ENCODE measurements around the gene CSNK1E. TPM values are rescaled to one million over a fixed set of nuclear protein-coding genes. Genes with fewer than 3 reads are reported as not detected.
"Not testable (repeated sequence)": the region's sequence is repeated elsewhere in the genome, so short reads cannot be mapped to it uniquely, and the experiment has no call there.

Gene CSNK1E
- total RNA-seq, 6 experiments from 2014 or later: 19.9 to 41.8 (median 27.4) TPM

DNA sequence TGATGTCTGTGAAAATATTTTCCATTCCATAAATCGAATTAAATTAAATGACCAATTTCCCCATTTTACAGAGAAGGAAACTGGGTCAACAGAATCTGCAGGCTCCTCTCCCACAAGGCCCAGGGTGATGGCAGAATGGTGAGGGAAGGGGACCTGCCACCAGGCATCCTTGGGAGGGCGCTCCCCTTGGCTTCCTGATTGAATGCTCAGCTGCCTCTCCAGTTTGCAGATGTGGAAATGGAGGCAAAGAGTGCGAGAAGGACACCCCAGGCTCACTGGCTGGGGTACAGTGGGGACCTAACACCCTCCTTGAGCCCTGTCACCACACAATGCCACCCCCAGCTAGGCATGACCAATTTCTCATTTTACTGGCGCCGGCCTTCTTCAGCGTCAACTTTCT is 28.5 kb upstream of the CSNK1E start:
- Histone ChIP-seq H3K4me3 (no peak overlapping the region), H3K4me1 (no peaks in the 10 kb centered on the region), H3K36me3 (no peaks in the 10 kb centered on the region), H3K27ac (no peak overlapping the region), H3K9me3 (no peaks in the 10 kb centered on the region), H3K27me3 (no peaks in the 10 kb centered on the region)
- ATAC-seq (no peak), DNase-seq (peak in 2 of 3 donors; percentile 17 to 38)
- TF ChIP-seq, protein P1, sequence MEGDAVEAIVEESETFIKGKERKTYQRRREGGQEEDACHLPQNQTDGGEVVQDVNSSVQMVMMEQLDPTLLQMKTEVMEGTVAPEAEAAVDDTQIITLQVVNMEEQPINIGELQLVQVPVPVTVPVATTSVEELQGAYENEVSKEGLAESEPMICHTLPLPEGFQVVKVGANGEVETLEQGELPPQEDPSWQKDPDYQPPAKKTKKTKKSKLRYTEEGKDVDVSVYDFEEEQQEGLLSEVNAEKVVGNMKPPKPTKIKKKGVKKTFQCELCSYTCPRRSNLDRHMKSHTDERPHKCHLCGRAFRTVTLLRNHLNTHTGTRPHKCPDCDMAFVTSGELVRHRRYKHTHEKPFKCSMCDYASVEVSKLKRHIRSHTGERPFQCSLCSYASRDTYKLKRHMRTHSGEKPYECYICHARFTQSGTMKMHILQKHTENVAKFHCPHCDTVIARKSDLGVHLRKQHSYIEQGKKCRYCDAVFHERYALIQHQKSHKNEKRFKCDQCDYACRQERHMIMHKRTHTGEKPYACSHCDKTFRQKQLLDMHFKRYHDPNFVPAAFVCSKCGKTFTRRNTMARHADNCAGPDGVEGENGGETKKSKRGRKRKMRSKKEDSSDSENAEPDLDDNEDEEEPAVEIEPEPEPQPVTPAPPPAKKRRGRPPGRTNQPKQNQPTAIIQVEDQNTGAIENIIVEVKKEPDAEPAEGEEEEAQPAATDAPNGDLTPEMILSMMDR (IDR thresholded peaks at IDR 0.05): no peak
- no peak for TF ChIP-seq POLR2A (IDR thresholded peaks at IDR 0.05)
- 90% methylated on average over 5 of the region's 6 CpGs for WGBS (ENCODE audit: insufficient coverage, low coverage, low lambda C conversion rate, missing lambda C conversion rate)
- intact Hi-C loops (cut with DNase I): loop anchor here (10.0 kb wide), 2 partner anchors 81 to 281 kb away; no protein-coding TSS in a partner anchor

GRCh38 chr22:38339893-38340292 is 22.7 kb upstream of the CSNK1E start:
- not testable (repeated sequence) for H3K9me3 ChIP-seq, H3K36me3 ChIP-seq, H3K27me3 ChIP-seq, H3K4me3 ChIP-seq, ATAC-seq, H3K4me1 ChIP-seq, H3K27ac ChIP-seq
- whole genome bisulfite sequencing (ENCODE audit: insufficient coverage, low coverage, low lambda C conversion rate, missing lambda C conversion rate): 81% methylated on average over 4 of the region's 6 CpGs
- intact Hi-C loops (cut with DNase I): loop anchor here (10.0 kb wide), 2 partner anchors 75 to 275 kb away; no protein-coding TSS in a partner anchor
- peak in 1 of 3 donors; percentile 2 for DNase-seq

DNA sequence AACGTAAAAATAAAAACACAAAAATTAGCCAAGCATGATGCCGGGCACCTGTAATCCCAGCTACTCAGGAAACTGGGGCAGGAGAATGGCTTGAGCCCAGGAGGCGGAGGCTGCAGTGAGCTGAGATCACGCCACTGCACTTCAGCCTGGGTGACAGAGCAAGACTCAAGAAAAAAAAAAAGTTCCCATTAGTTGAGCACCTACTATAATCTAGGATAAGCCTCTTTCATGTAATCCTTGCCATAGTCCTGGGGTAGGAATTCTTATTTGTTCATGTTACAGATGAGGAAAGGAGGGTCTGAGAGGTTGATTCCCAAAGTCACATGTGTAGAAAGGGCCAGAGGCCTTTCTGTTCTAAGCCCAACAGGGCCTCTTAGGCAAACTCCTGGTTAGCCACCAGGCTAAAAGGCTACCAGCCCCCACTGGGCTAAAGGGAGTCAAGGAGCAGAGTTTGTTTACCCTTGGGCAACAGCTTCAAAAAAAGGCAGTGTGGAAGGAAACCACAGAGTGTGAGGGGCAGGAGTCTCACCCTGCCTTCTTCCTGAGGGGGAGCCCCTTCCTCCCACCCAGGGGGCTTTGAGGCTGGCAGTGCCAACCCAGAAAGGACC is 21.6 kb upstream of the CSNK1E start:
- TF ChIP-seq, protein P1 (IDR thresholded peaks at IDR 0.05): no peak
- no peak for TF ChIP-seq POLR2A (IDR thresholded peaks at IDR 0.05)
- Histone ChIP-seq H3K4me3 (no peak overlapping the region), H3K27ac (no peak overlapping the region), H3K4me1 (no peaks in the 10 kb centered on the region), H3K36me3 (no peaks in the 10 kb centered on the region), H3K27me3 (no peaks in the 10 kb centered on the region), H3K9me3 (no peaks in the 10 kb centered on the region)
- ATAC-seq: no peak
- WGBS (ENCODE audit: insufficient coverage, low coverage, low lambda C conversion rate, missing lambda C conversion rate): 93% methylated on average over 3 of the region's 4 CpGs
- intact Hi-C loops (cut with DNase I): no loop called here
- DNase-seq: peak in 2 of 3 donors; percentile 1 to 16

- WGBS (ENCODE audit: insufficient coverage, low coverage, low lambda C conversion rate, missing lambda C conversion rate): 42% methylated on average over 9 of the region's 9 CpGs
- DNase-seq (no peak), ATAC-seq (no peak)
- Histone ChIP-seq H3K27ac (no peak overlapping the region), H3K4me1 (no peaks in the 10 kb centered on the region), H3K4me3 (no peak overlapping the region), H3K36me3 (no peaks in the 10 kb centered on the region), H3K27me3 (no peaks in the 10 kb centered on the region), H3K9me3 (no peaks in the 10 kb centered on the region)
- intact Hi-C loops (cut with DNase I): no loop called here
- TF ChIP-seq POLR2A (IDR thresholded peaks at IDR 0.05): no peak
- TF ChIP-seq, protein P1 (IDR thresholded peaks at IDR 0.05): no peak
Observed at GRCh38 chr22:38336699-38337098, 19.5 kb upstream of the CSNK1E start.

DNA sequence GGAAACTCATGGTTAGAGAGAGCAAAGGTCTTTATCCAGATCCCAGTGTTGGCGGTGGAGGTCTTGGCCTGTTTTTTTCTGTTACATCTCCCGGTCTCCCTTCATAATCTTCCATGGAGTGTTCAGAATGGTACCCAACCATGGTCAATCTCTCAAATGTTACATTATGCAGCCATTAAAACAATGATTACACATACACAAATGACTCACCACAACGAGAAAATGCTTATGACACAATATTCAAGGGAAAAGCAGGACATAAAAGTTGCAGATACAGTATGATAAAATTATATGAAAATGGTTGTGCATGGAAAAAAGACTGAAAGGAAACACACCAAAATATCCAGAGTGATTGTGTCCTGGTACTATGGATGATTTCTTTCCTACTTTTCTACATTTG is 17.8 kb upstream of the CSNK1E start:
- 77% methylated on average over 3 of the region's 3 CpGs for WGBS (ENCODE audit: insufficient coverage, low coverage, low lambda C conversion rate, missing lambda C conversion rate)
- intact Hi-C loops (cut with DNase I): no loop called here
- TF ChIP-seq POLR2A (IDR thresholded peaks at IDR 0.05): no peak
- Histone ChIP-seq H3K27ac (no peak overlapping the region), H3K9me3 (no peaks in the 10 kb centered on the region), H3K4me3 (no peak overlapping the region), H3K36me3 (no peaks in the 10 kb centered on the region), H3K27me3 (no peaks in the 10 kb centered on the region), H3K4me1 (no peaks in the 10 kb centered on the region)
- no peak for ATAC-seq
- DNase-seq: no peak
